ENCODE data around the gene MT1F.
A peak's percentile ranks its signal among the peaks of the same experiment; 100 is the strongest.

The MT1F gene

GRCh38 chr16:56643080-56643778 is 14.5 kb upstream of the MT1F start:
- Histone ChIP-seq H3K4me1 (ENCODE audit: insufficient read depth, low read length) (no peaks in the 10 kb centered on the region), H3K79me2 (ENCODE audit: insufficient read depth, low read length) (no peaks in the 10 kb centered on the region), H4K20me1 (ENCODE audit: insufficient read depth, low read length) (no peaks in the 10 kb centered on the region), H3K9ac (ENCODE audit: low read depth, low read length) (no peak overlapping the region), H3K36me3 (ENCODE audit: insufficient read depth, low read length) (no peaks in the 10 kb centered on the region), H2AFZ (ENCODE audit: low read depth, low read length) (no peak overlapping the region), H3K9me3 (ENCODE audit: insufficient read depth, low read length, severe bottlenecking) (no peaks in the 10 kb centered on the region), H3K27ac (ENCODE audit: low read length) (no peak overlapping the region), H3K4me2 (ENCODE audit: insufficient read depth, low read length) (no peak overlapping the region), H3K27me3 (ENCODE audit: insufficient read depth, low read length, poor library complexity) (peaks cover 49% of the 10 kb centered on the region), H3K4me3 (ENCODE audit: low read depth in 1 of 2, low read length in 2 of 2) (no peak overlapping the region)
- ATAC-seq (ENCODE audit: insufficient read depth, low read depth) (peak; percentile 97), DNase-seq (peak; percentile 57)
- peak; percentile 36 for TF ChIP-seq EZH2 (IDR thresholded peaks at IDR 0.05; ENCODE audit: borderline replicate concordance, low read depth, low read length, severe bottlenecking)
- TF ChIP-seq CTCF (IDR thresholded peaks at IDR 0.05; ENCODE audit: borderline replicate concordance, extremely low read depth, low read length, poor library complexity, severe bottlenecking) = no peak

- Histone ChIP-seq H3K9ac (ENCODE audit: low read depth, low read length) (no peak overlapping the region), H4K20me1 (ENCODE audit: insufficient read depth, low read length) (no peaks in the 10 kb centered on the region), H3K79me2 (ENCODE audit: insufficient read depth, low read length) (no peaks in the 10 kb centered on the region), H3K27ac (ENCODE audit: low read length) (no peak overlapping the region), H3K4me1 (ENCODE audit: insufficient read depth, low read length) (no peaks in the 10 kb centered on the region), H3K4me2 (ENCODE audit: insufficient read depth, low read length) (no peak overlapping the region), H2AFZ (ENCODE audit: low read depth, low read length) (no peak overlapping the region), H3K36me3 (ENCODE audit: insufficient read depth, low read length) (no peaks in the 10 kb centered on the region), H3K4me3 (ENCODE audit: low read depth in 1 of 2, low read length in 2 of 2) (no peak overlapping the region), H3K27me3 (ENCODE audit: insufficient read depth, low read length, poor library complexity) (peaks cover 48% of the 10 kb centered on the region), H3K9me3 (ENCODE audit: insufficient read depth, low read length, severe bottlenecking) (no peaks in the 10 kb centered on the region)
- DNase-seq (no peak), ATAC-seq (ENCODE audit: insufficient read depth, low read depth) (no peak)
- TF ChIP-seq CTCF (IDR thresholded peaks at IDR 0.05; ENCODE audit: borderline replicate concordance, extremely low read depth, low read length, poor library complexity, severe bottlenecking) = no peak
- no peak for TF ChIP-seq EZH2 (IDR thresholded peaks at IDR 0.05; ENCODE audit: borderline replicate concordance, low read depth, low read length, severe bottlenecking)
Measured at GRCh38 chr16:56643833-56644232, 13.9 kb upstream of the MT1F start.

- Histone ChIP-seq H3K27ac (ENCODE audit: low read length) (no peak overlapping the region), H3K4me1 (ENCODE audit: insufficient read depth, low read length) (no peaks in the 10 kb centered on the region), H3K4me3 (ENCODE audit: low read depth in 1 of 2, low read length in 2 of 2) (no peak overlapping the region), H4K20me1 (ENCODE audit: insufficient read depth, low read length) (no peaks in the 10 kb centered on the region), H3K4me2 (ENCODE audit: insufficient read depth, low read length) (no peak overlapping the region), H3K79me2 (ENCODE audit: insufficient read depth, low read length) (no peaks in the 10 kb centered on the region), H3K9me3 (ENCODE audit: insufficient read depth, low read length, severe bottlenecking) (no peaks in the 10 kb centered on the region), H3K27me3 (ENCODE audit: insufficient read depth, low read length, poor library complexity) (peaks cover 47% of the 10 kb centered on the region), H2AFZ (ENCODE audit: low read depth, low read length) (no peak overlapping the region), H3K9ac (ENCODE audit: low read depth, low read length) (no peak overlapping the region), H3K36me3 (ENCODE audit: insufficient read depth, low read length) (no peaks in the 10 kb centered on the region)
- DNase-seq (no peak), ATAC-seq (ENCODE audit: insufficient read depth, low read depth) (no peak)
- no peak for TF ChIP-seq CTCF (IDR thresholded peaks at IDR 0.05; ENCODE audit: borderline replicate concordance, extremely low read depth, low read length, poor library complexity, severe bottlenecking)
Measured at GRCh38 chr16:56645311-56645710, 12.4 kb upstream of the MT1F start.
